ENCODE data around the gene TRANK1.

DNA sequence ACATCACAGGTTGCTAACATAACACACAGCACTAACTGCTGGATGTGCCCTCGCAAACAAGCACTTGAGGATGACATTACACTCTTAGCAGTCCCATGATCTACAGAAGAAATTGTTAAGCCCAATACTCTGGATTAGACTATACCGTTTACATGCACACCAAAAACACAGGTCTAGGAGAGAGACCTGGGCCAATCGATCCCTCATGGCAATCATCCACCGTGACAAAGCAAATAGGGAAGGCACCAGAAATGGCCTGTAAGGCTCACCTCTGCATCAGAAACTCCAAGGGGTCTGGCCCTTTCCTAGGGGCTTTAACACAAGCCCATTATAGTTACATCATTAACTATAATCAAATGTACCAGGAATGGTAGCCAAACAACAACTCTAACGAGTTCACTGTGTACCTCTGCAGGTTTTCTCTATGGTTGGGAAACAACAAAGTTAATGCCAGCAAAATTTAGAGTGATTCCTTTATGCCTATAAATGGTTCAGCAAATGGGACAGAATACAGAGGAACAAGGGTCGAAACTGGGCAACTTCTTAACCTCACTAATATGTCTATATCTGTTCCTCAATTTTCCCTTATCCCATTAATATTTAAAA lies 18.5 kb downstream of the TRANK1 start:
- TF ChIP-seq, protein P1, sequence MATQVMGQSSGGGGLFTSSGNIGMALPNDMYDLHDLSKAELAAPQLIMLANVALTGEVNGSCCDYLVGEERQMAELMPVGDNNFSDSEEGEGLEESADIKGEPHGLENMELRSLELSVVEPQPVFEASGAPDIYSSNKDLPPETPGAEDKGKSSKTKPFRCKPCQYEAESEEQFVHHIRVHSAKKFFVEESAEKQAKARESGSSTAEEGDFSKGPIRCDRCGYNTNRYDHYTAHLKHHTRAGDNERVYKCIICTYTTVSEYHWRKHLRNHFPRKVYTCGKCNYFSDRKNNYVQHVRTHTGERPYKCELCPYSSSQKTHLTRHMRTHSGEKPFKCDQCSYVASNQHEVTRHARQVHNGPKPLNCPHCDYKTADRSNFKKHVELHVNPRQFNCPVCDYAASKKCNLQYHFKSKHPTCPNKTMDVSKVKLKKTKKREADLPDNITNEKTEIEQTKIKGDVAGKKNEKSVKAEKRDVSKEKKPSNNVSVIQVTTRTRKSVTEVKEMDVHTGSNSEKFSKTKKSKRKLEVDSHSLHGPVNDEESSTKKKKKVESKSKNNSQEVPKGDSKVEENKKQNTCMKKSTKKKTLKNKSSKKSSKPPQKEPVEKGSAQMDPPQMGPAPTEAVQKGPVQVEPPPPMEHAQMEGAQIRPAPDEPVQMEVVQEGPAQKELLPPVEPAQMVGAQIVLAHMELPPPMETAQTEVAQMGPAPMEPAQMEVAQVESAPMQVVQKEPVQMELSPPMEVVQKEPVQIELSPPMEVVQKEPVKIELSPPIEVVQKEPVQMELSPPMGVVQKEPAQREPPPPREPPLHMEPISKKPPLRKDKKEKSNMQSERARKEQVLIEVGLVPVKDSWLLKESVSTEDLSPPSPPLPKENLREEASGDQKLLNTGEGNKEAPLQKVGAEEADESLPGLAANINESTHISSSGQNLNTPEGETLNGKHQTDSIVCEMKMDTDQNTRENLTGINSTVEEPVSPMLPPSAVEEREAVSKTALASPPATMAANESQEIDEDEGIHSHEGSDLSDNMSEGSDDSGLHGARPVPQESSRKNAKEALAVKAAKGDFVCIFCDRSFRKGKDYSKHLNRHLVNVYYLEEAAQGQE (IDR thresholded peaks at IDR 0.05; ENCODE audit: insufficient read depth in 1 of 2, low read depth in 2 of 2, low read length in 2 of 2), result no peak
- TF ChIP-seq SIN3A (IDR thresholded peaks at IDR 0.05; ENCODE audit: borderline replicate concordance, insufficient read depth, low read length) (no peak), TAF1 (IDR thresholded peaks at IDR 0.05; ENCODE audit: borderline replicate concordance, insufficient read depth, low read length) (no peak)

Data from PFSK-1 (cell line).